Putamen (tissue), 1 donor: ENCODE data around the gene MOSMO.
"Not testable (repeated sequence)": the region's sequence is repeated elsewhere in the genome, so short reads cannot be mapped to it uniquely, and the experiment has no call there.

Experiments
- DNase-seq: peaks from one replicate; pipeline ENCODE4 v3.0.0-alpha.2; 2016; ENCODE audit warnings: low spot score

Gene MOSMO

GRCh38 chr16:22007509-22008214, at the start of gene MOSMO:
TSS of gene MOSMO (plus strand) at chr16:22008111. CDS start at chr16:22008302, 191 bp downstream.
- DNase-seq: peak; percentile 70

GRCh38 chr16:21959050-21959449, 48.9 kb upstream of the MOSMO start:
- no peak for DNase-seq

GRCh38 chr16:21962475-21962874, 45.4 kb upstream of the MOSMO start:
- no peak for DNase-seq

- DNase-seq: no peak
Observed at GRCh38 chr16:21963887-21964286, 44.0 kb upstream of the MOSMO start.

GRCh38 chr16:21964353-21964752, 43.6 kb upstream of the MOSMO start:
- DNase-seq: no peak

GRCh38 chr16:21971856-21972255, 36.1 kb upstream of the MOSMO start:
- DNase-seq: no peak

GRCh38 chr16:21973945-21974344, 34.0 kb upstream of the MOSMO start:
- no peak for DNase-seq

- no peak for DNase-seq
Observed at GRCh38 chr16:21980032-21980431, 27.9 kb upstream of the MOSMO start.

- DNase-seq: no peak
Observed at GRCh38 chr16:21982108-21982507, 25.8 kb upstream of the MOSMO start.

- no peak for DNase-seq
Observed at GRCh38 chr16:21984062-21984461, 23.8 kb upstream of the MOSMO start.

- no peak for DNase-seq
Observed at GRCh38 chr16:21985524-21985923, 22.4 kb upstream of the MOSMO start.

GRCh38 chr16:21986692-21987246, 21.1 kb upstream of the MOSMO start:
- DNase-seq: no peak

- no peak for DNase-seq
Observed at GRCh38 chr16:21987498-21987897, 20.4 kb upstream of the MOSMO start.

GRCh38 chr16:21989133-21989532, 18.8 kb upstream of the MOSMO start:
- no peak for DNase-seq

- DNase-seq: no peak
Observed at GRCh38 chr16:21989751-21990150, 18.2 kb upstream of the MOSMO start.

- DNase-seq: no peak
Observed at GRCh38 chr16:21990381-21990944, 17.4 kb upstream of the MOSMO start.

- DNase-seq: no peak
Observed at GRCh38 chr16:21991621-21992020, 16.3 kb upstream of the MOSMO start.

GRCh38 chr16:21994856-21995465, 12.9 kb upstream of the MOSMO start:
- DNase-seq: no peak

- no peak for DNase-seq
Observed at GRCh38 chr16:21996923-21997696, 10.8 kb upstream of the MOSMO start.

- DNase-seq: no peak
Observed at GRCh38 chr16:21997697-21998480, 10.0 kb upstream of the MOSMO start.

GRCh38 chr16:22001591-22001990, 6.3 kb upstream of the MOSMO start:
- no peak for DNase-seq

GRCh38 chr16:22002047-22002446, 5.9 kb upstream of the MOSMO start:
- not testable (repeated sequence) for DNase-seq
